ENCODE data around the gene BGLAP.

DNA sequence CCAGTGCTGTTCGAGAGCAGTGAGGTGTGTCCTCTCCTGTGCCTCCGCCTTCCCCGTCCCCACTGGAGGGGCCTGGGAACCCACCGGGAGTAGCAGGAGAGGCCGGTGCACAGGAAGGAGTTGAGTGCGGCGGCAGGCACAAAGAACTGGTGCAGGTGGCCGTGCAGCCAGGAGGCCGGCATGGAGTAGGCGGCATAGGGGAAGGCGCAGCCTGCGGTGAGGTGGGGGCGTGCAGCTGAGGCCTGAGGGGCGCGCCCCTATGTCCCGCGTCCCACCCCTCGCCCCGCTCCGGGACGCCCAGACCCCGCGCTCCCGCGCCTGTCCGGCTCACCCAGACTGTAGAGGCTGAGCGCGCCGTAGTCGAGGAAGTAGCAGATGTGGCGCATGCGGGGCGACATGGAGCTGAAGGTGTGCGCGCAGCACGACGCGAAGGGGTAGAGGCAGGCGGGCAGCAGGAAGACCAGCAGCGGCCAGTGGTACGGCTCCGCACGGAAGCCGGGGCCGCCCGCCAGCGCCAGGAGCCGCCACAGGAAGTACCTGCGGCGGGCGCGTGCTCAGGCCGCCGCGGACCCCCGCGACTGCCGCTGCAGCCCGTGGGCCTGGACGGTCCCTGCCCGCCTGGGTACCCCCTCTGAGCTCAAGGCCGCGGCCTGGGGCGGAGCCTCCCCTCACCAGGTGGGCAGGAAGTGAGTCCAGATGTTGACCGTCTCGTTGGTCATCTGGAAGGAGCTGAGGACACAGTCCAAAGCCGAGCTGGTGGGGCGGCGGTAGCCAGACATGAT, 3.7 kb downstream of the BGLAP start:
- TF ChIP-seq TCF4 (CRISPR knock-in tag; IDR thresholded peaks at IDR 0.05; ENCODE audit: borderline replicate concordance) (no peak), ZNF565 (CRISPR knock-in tag; conservative IDR thresholded peaks at IDR 0.05; ENCODE audit: low read depth) (no peak), ARNTL (CRISPR knock-in tag; IDR thresholded peaks at IDR 0.05; ENCODE audit: borderline replicate concordance, low read depth) (no peak), TOX (CRISPR knock-in tag; IDR thresholded peaks at IDR 0.05; ENCODE audit: borderline replicate concordance) (no peak), RARB (CRISPR knock-in tag; IDR thresholded peaks at IDR 0.05) (no peak), ZNF70 (CRISPR knock-in tag; IDR thresholded peaks at IDR 0.05) (no peak), BACH2 (CRISPR knock-in tag; IDR thresholded peaks at IDR 0.05; ENCODE audit: borderline replicate concordance) (no peak), ZNF8 (CRISPR knock-in tag; IDR thresholded peaks at IDR 0.05) (no peak), ISL1 (CRISPR knock-in tag; IDR thresholded peaks at IDR 0.05) (no peak)
- TF ChIP-seq, protein P1, sequence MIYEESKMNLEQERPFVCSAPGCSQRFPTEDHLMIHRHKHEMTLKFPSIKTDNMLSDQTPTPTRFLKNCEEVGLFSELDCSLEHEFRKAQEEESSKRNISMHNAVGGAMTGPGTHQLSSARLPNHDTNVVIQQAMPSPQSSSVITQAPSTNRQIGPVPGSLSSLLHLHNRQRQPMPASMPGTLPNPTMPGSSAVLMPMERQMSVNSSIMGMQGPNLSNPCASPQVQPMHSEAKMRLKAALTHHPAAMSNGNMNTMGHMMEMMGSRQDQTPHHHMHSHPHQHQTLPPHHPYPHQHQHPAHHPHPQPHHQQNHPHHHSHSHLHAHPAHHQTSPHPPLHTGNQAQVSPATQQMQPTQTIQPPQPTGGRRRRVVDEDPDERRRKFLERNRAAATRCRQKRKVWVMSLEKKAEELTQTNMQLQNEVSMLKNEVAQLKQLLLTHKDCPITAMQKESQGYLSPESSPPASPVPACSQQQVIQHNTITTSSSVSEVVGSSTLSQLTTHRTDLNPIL (CRISPR knock-in tag; IDR thresholded peaks at IDR 0.05; ENCODE audit: low read depth), result no peak
- TF ChIP-seq, protein P2, sequence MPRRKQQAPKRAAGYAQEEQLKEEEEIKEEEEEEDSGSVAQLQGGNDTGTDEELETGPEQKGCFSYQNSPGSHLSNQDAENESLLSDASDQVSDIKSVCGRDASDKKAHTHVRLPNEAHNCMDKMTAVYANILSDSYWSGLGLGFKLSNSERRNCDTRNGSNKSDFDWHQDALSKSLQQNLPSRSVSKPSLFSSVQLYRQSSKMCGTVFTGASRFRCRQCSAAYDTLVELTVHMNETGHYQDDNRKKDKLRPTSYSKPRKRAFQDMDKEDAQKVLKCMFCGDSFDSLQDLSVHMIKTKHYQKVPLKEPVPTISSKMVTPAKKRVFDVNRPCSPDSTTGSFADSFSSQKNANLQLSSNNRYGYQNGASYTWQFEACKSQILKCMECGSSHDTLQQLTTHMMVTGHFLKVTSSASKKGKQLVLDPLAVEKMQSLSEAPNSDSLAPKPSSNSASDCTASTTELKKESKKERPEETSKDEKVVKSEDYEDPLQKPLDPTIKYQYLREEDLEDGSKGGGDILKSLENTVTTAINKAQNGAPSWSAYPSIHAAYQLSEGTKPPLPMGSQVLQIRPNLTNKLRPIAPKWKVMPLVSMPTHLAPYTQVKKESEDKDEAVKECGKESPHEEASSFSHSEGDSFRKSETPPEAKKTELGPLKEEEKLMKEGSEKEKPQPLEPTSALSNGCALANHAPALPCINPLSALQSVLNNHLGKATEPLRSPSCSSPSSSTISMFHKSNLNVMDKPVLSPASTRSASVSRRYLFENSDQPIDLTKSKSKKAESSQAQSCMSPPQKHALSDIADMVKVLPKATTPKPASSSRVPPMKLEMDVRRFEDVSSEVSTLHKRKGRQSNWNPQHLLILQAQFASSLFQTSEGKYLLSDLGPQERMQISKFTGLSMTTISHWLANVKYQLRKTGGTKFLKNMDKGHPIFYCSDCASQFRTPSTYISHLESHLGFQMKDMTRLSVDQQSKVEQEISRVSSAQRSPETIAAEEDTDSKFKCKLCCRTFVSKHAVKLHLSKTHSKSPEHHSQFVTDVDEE (CRISPR knock-in tag; IDR thresholded peaks at IDR 0.05), result no peak

Data from SK-N-SH treated with all-trans-retinoic acid at 6 μM for 48 hours (cell line).